Neuronal stem cell (in vitro differentiated cells): ENCODE results near the gene SSMEM1.

ENCODE experiments used
- DNase-seq: peaks from one replicate; pipeline ENCODE4 v3.0.0-alpha.2; 2013; ENCODE audit warnings: low spot score
- H2AFZ ChIP-seq: one replicate; pipeline ENCODE4 v1.6.1; 2013; ENCODE audit warnings: mild to moderate bottlenecking, low read length, inconsistent platforms
- H2AK5ac ChIP-seq: 2 replicates; pipeline ENCODE4 v1.6.1; 2013; ENCODE audit warnings: low read depth, mild to moderate bottlenecking, inconsistent platforms, low read length, moderate library complexity, mixed read lengths
- H2BK120ac ChIP-seq: 2 replicates; pipeline ENCODE4 v1.6.1; 2013; ENCODE audit warnings: low read depth, mild to moderate bottlenecking, inconsistent platforms, low read length, moderate library complexity, mixed read lengths
- H2BK12ac ChIP-seq: one replicate; pipeline ENCODE4 v1.6.1; 2013; ENCODE audit warnings: low read length, inconsistent platforms
- H2BK15ac ChIP-seq: 2 replicates; pipeline ENCODE4 v1.6.1; 2013; ENCODE audit warnings: mild to moderate bottlenecking, low read length, inconsistent platforms, mixed read lengths
- H2BK5ac ChIP-seq: one replicate; pipeline ENCODE4 v1.6.1; 2013; ENCODE audit warnings: inconsistent platforms, mild to moderate bottlenecking, low read length, moderate library complexity
- H3K14ac ChIP-seq: one replicate; pipeline ENCODE4 v1.6.1; 2013; ENCODE audit warnings: low read length, inconsistent platforms
- H3K18ac ChIP-seq: 2 replicates; pipeline ENCODE4 v1.6.1; 2013; ENCODE audit warnings: low read length, inconsistent platforms
- H3K23ac ChIP-seq: 2 replicates; pipeline ENCODE4 v1.6.1; 2013; ENCODE audit warnings: low read depth, mild to moderate bottlenecking, mixed read lengths, low read length, inconsistent platforms; ENCODE audit not compliant: poor library complexity
- H3K27ac ChIP-seq: replicated peaks from 3 replicates; pipeline ENCODE4 v1.5.1; 2013; ENCODE audit warnings: low read length, inconsistent platforms
- H3K27me3 ChIP-seq, 3 experiments: 2 replicates each; pipeline ENCODE4 v1.6.1; 2013; ENCODE audit warnings: low read length in 3 of 3, mild to moderate bottlenecking in 2 of 3, inconsistent platforms in 1 of 3, low read depth in 1 of 3, mixed read lengths in 1 of 3, moderate library complexity in 1 of 3; ENCODE audit not compliant: control insufficient read depth in 3 of 3, insufficient read depth in 3 of 3
- H3K36me3 ChIP-seq, 2 donors: replicated peaks in 1 of 2; 2 replicates each; pipeline ENCODE4 v1.6.1; 2013; ENCODE audit warnings: low read length in 2 of 2; ENCODE audit not compliant: control insufficient read depth in 2 of 2, insufficient read depth in 2 of 2
- H3K4ac ChIP-seq: 2 replicates; pipeline ENCODE4 v1.6.1; 2013; ENCODE audit warnings: inconsistent platforms, mild to moderate bottlenecking, low read length, moderate library complexity
- H3K4me1 ChIP-seq, 2 donors: 1 replicate in 1 of 2; 2 replicates in 1 of 2; pipeline ENCODE4 v1.6.1; 2013; ENCODE audit warnings: low read length in 2 of 2, low read depth in 1 of 2; ENCODE audit not compliant: control insufficient read depth in 2 of 2, insufficient read depth in 1 of 2
- H3K4me2 ChIP-seq: one replicate; pipeline ENCODE4 v1.6.1; 2013; ENCODE audit warnings: mild to moderate bottlenecking, low read length, inconsistent platforms; ENCODE audit not compliant: insufficient read depth, poor library complexity, severe bottlenecking
- H3K4me3 ChIP-seq, 2 donors: 2 replicates each; pipeline ENCODE4 v1.5.1; 2013; ENCODE audit warnings: low read length in 2 of 2, mild to moderate bottlenecking in 2 of 2, inconsistent platforms in 1 of 2, moderate library complexity in 1 of 2
- H3K79me1 ChIP-seq: one replicate; pipeline ENCODE4 v1.6.1; 2013; ENCODE audit warnings: low read depth, mild to moderate bottlenecking, inconsistent platforms, low read length, moderate library complexity
- H3K9ac ChIP-seq: one replicate; pipeline ENCODE4 v1.6.1; 2013; ENCODE audit warnings: mild to moderate bottlenecking, low read depth, low read length, inconsistent platforms; ENCODE audit not compliant: poor library complexity
- H3K9me3 ChIP-seq, 2 donors: replicated peaks in 1 of 2; 2 replicates each; pipeline versions ENCODE3 to v1.6.1; 2013; ENCODE audit warnings: low read length in 2 of 2, mild to moderate bottlenecking in 2 of 2, inconsistent platforms in 1 of 2, low read depth in 1 of 2, mixed read lengths in 1 of 2, moderate library complexity in 1 of 2; ENCODE audit not compliant: control insufficient read depth in 2 of 2, insufficient read depth in 1 of 2
- H4K8ac ChIP-seq: one replicate; pipeline ENCODE4 v1.6.1; 2013; ENCODE audit warnings: low read depth, mild to moderate bottlenecking, inconsistent platforms, low read length, moderate library complexity
- H4K91ac ChIP-seq: one replicate; pipeline ENCODE4 v1.6.1; 2013; ENCODE audit warnings: low read length, low read depth, mild to moderate bottlenecking, inconsistent platforms; ENCODE audit not compliant: poor library complexity
- WGBS, 2 donors: extraction: QIAGEN DNeasy Blood & Tissue Kit; methylation state at CpG; one replicate each; pipeline ENCODE4 v1.1.7; 2013; ENCODE audit warnings: missing lambda C conversion rate in 2 of 2, mixed read lengths in 1 of 2; ENCODE audit not compliant: insufficient read length in 2 of 2, insufficient replicate concordance in 1 of 2; ENCODE audit errors: extremely low coverage in 2 of 2; 5-methylcytosine and 5-hydroxymethylcytosine counted together

Gene SSMEM1

DNA sequence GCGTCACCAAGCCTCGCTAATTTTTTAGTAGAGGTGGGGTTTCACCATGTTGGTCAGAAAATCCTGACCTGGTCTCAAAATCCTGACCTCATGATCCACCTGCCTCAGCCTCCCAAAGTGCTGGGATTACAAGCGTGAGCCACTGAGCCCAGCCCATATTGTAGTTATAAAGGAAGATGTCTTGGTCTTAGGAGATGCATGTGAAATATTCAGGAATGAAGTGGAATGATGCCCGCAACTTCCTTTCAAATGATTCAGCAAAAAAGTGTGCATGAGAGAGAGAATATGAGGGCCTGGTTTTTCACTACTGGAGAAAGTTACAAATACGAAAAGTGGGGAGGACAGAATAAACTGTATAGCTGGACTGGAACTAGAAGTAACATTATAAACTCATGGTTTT lies 18.3 kb upstream of the SSMEM1 start:
- Histone ChIP-seq H4K8ac (no peak overlapping the region), H3K4ac (no peak overlapping the region), H3K18ac (no peak overlapping the region), H3K4me3 (no peak overlapping the region), H4K91ac (no peak overlapping the region), H2AFZ (no peak overlapping the region), H2BK120ac (no peak overlapping the region), H3K27me3 (no peaks in the 10 kb centered on the region), H2BK5ac (no peak overlapping the region), H3K27ac (no peak overlapping the region), H2BK15ac (no peak overlapping the region), H2BK12ac (no peak overlapping the region), H3K23ac (no peak overlapping the region), H2AK5ac (no peak overlapping the region), H3K14ac (no peak overlapping the region), H3K4me2 (no peak overlapping the region), H3K36me3 (peaks cover 6 to 91% of the 10 kb centered on the region in 2 donors), H3K9me3 (no peaks in the 10 kb centered on the region), H3K9ac (no peak overlapping the region), H3K4me1 (no peaks in the 10 kb centered on the region), H3K79me1 (no peaks in the 10 kb centered on the region)
- DNase-seq = no peak
- no CpG with 5 or more reads among the region's 5 CpGs for WGBS, 2 donors

DNA sequence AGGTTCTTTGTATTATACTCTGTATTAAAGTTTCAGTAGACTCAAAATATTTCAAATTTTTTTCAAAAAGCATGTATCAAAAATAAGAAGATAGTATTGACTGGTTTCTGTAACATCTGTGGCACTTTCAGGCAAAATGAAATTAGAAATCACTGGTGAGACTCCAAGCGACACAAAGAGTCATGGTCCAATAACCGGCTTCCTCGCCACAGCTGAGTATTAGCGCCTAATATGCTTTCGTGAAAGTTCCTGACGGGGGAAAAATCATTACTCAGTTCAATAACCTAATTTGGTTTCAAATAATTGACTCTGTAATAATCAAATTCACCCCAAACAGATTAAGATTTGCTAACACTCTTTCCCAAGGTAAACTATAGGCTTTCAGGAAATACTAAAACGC lies 15.9 kb upstream of the SSMEM1 start:
- Histone ChIP-seq H3K14ac (no peak overlapping the region), H2BK12ac (no peak overlapping the region), H3K27ac (no peak overlapping the region), H2AK5ac (no peak overlapping the region), H2AFZ (no peak overlapping the region), H2BK120ac (no peak overlapping the region), H3K79me1 (no peaks in the 10 kb centered on the region), H4K91ac (no peak overlapping the region), H3K4me2 (no peak overlapping the region), H3K23ac (no peak overlapping the region), H4K8ac (no peak overlapping the region), H3K18ac (no peak overlapping the region), H3K9me3 (no peaks in the 10 kb centered on the region), H3K36me3 (peaks cover 6 to 92% of the 10 kb centered on the region in 2 donors), H3K9ac (no peak overlapping the region), H3K4me3 (no peak overlapping the region), H3K4me1 (no peaks in the 10 kb centered on the region), H3K4ac (no peak overlapping the region), H3K27me3 (no peaks in the 10 kb centered on the region), H2BK5ac (no peak overlapping the region), H2BK15ac (no peak overlapping the region)
- no CpG with 5 or more reads among the region's 7 CpGs for WGBS, 2 donors
- no peak for DNase-seq

DNA sequence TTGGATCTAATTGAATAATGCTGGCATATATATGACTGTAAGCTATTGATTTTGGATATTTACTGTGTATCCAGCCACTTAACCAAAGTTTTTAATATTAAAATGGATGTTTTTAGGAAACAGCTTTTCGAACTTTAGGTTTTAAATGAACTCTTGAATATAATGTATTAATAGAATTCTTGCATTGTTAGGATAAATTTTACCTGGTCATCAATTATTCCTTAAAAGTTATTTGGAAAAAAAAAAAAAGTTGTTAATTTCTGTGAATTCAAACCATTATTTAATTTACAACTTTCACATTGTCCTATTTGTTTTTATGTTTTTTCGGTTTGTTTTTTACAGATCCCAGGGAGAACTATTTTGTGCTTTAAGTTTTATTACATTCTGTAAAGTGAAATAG lies 12.3 kb upstream of the SSMEM1 start:
- WGBS, 2 donors = no CpG with 5 or more reads among the region's 2 CpGs
- no peak overlapping the region for H2BK12ac ChIP-seq
- DNase-seq = no peak

DNA sequence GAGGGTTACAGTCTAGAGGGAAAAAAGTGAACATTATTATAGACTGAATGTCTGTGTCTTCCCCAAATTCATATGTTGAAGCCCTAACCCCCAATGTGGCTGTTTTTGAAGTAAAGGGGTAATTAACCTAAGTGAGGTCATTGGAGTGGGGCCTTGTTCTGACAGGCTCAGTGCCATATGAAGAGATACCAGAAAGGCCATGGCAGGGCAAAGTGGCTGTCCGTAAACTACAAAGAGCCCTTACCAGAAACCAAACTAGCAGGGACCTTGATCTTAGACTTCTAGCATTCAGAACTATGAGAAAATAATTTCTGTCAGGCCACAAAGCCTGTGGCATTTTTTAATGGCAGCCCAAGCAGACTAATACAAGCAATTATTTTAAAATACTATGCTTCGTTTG lies 11.2 kb upstream of the SSMEM1 start:
- Histone ChIP-seq H3K18ac (no peak overlapping the region), H3K4me2 (no peak overlapping the region), H3K36me3 (peaks cover 6 to 99% of the 10 kb centered on the region in 2 donors), H3K4me1 (no peaks in the 10 kb centered on the region), H2BK12ac (no peak overlapping the region), H3K23ac (no peak overlapping the region), H3K9ac (no peak overlapping the region), H2AFZ (no peak overlapping the region), H3K27me3 (no peaks in the 10 kb centered on the region), H3K14ac (no peak overlapping the region), H2BK15ac (no peak overlapping the region), H3K4ac (no peak overlapping the region), H2AK5ac (no peak overlapping the region), H4K8ac (no peak overlapping the region), H4K91ac (no peak overlapping the region), H3K4me3 (no peak overlapping the region), H3K79me1 (no peaks in the 10 kb centered on the region), H3K27ac (no peak overlapping the region), H3K9me3 (peaks cover 0 to 10% of the 10 kb centered on the region in 2 donors), H2BK120ac (no peak overlapping the region), H2BK5ac (no peak overlapping the region)
- WGBS, 2 donors = no CpG with 5 or more reads among the region's 2 CpGs
- DNase-seq = no peak

More for the DNA sequence above, 12.3 kb upstream of the SSMEM1 start:
- no peak overlapping the region for H4K8ac ChIP-seq
- H3K14ac ChIP-seq = no peak overlapping the region
- H4K91ac ChIP-seq = no peak overlapping the region
- H2BK15ac ChIP-seq = no peak overlapping the region
- H3K4ac ChIP-seq = no peak overlapping the region
- no peaks in the 10 kb centered on the region for H3K4me1 ChIP-seq
- H3K36me3 ChIP-seq = peaks cover 8 to 99% of the 10 kb centered on the region in 2 donors
- no peak overlapping the region for H3K18ac ChIP-seq
- no peaks in the 10 kb centered on the region for H3K27me3 ChIP-seq
- peaks cover 0 to 3% of the 10 kb centered on the region in 2 donors for H3K9me3 ChIP-seq
- H3K4me3 ChIP-seq = no peak overlapping the region
- H3K23ac ChIP-seq = no peak overlapping the region
- no peaks in the 10 kb centered on the region for H3K79me1 ChIP-seq
- H2AK5ac ChIP-seq = no peak overlapping the region
- H2AFZ ChIP-seq = no peak overlapping the region
- no peak overlapping the region for H2BK120ac ChIP-seq
- no peak overlapping the region for H2BK5ac ChIP-seq
- H3K27ac ChIP-seq = no peak overlapping the region
- H3K9ac ChIP-seq = no peak overlapping the region
- H3K4me2 ChIP-seq = no peak overlapping the region
